Mesenchymal stem cell (in vitro differentiated cells and primary cell): ENCODE data around the gene SYT9.

Source experiments
- DNase-seq: peaks from one replicate; pipeline ENCODE4 v3.0.0-alpha.2; 2013
- H2AFZ ChIP-seq: one replicate; pipeline ENCODE4 v1.6.1; 2013; ENCODE audit warnings: low read depth, mild to moderate bottlenecking, control low read depth, inconsistent platforms, low read length, moderate library complexity
- H2AK5ac ChIP-seq: 2 replicates; pipeline ENCODE4 v1.6.1; 2013; ENCODE audit warnings: low read length, moderate library complexity, mild to moderate bottlenecking, inconsistent platforms; ENCODE audit not compliant: severe bottlenecking
- H2BK120ac ChIP-seq: one replicate; pipeline ENCODE4 v1.6.1; 2013; ENCODE audit warnings: low read depth, mild to moderate bottlenecking, inconsistent platforms, low read length, moderate library complexity
- H2BK12ac ChIP-seq, 2 experiments: one replicate each; pipeline ENCODE4 v1.6.1; 2013; ENCODE audit warnings: inconsistent platforms in 2 of 2, low read length in 2 of 2, mild to moderate bottlenecking in 2 of 2, moderate library complexity in 2 of 2, control low read depth in 1 of 2
- H2BK15ac ChIP-seq: one replicate; pipeline ENCODE4 v1.6.1; 2013; ENCODE audit warnings: mild to moderate bottlenecking, low read depth, inconsistent platforms; ENCODE audit not compliant: poor library complexity, severe bottlenecking
- H2BK5ac ChIP-seq: 2 replicates; pipeline ENCODE4 v1.6.1; 2013; ENCODE audit warnings: low read depth, mild to moderate bottlenecking, low read length, control low read depth, inconsistent platforms; ENCODE audit not compliant: poor library complexity, severe bottlenecking
- H3K14ac ChIP-seq, 2 experiments: one replicate each; pipeline ENCODE4 v1.6.1; 2013; ENCODE audit warnings: inconsistent platforms in 2 of 2, low read length in 2 of 2, control low read depth in 1 of 2, mild to moderate bottlenecking in 1 of 2, moderate library complexity in 1 of 2
- H3K18ac ChIP-seq, 2 experiments: one replicate each; pipeline ENCODE4 v1.6.1; 2013; ENCODE audit warnings: inconsistent platforms in 2 of 2, low read length in 2 of 2, control low read depth in 1 of 2, low read depth in 1 of 2, mild to moderate bottlenecking in 1 of 2
- H3K23ac ChIP-seq, 2 experiments: one replicate each; pipeline ENCODE4 v1.6.1; 2013; ENCODE audit warnings: inconsistent platforms in 2 of 2, low read length in 2 of 2, mild to moderate bottlenecking in 2 of 2, moderate library complexity in 2 of 2, control low read depth in 1 of 2
- H3K27ac ChIP-seq: 2 replicates; pipeline ENCODE4 v1.5.1; 2013; ENCODE audit warnings: mild to moderate bottlenecking, moderate library complexity, low read length, control low read depth, inconsistent platforms; ENCODE audit not compliant: poor library complexity, severe bottlenecking
- H3K27me3 ChIP-seq, 2 experiments: 2 replicates each; pipeline versions ENCODE4 v1.6.1 to v1.7.0; 2013; ENCODE audit warnings: low read length in 2 of 2, mild to moderate bottlenecking in 2 of 2, moderate library complexity in 2 of 2, control low read depth in 1 of 2, inconsistent platforms in 1 of 2; ENCODE audit not compliant: control insufficient read depth in 1 of 2, insufficient read depth in 1 of 2
- H3K36me3 ChIP-seq, 2 experiments: 2 replicates each; pipeline versions ENCODE4 v1.6.1 to v1.7.0; 2013; ENCODE audit warnings: low read length in 2 of 2, control low read depth in 1 of 2, inconsistent platforms in 1 of 2, low read depth in 1 of 2, mild to moderate bottlenecking in 1 of 2; ENCODE audit not compliant: insufficient read depth in 2 of 2, control insufficient read depth in 1 of 2
- H3K4ac ChIP-seq, 2 experiments: one replicate each; pipeline ENCODE4 v1.6.1; 2013; ENCODE audit warnings: inconsistent platforms in 2 of 2, low read length in 2 of 2, mild to moderate bottlenecking in 2 of 2, moderate library complexity in 2 of 2, control low read depth in 1 of 2, low read depth in 1 of 2
- H3K4me1 ChIP-seq: 2 replicates; pipeline ENCODE4 v1.6.1; 2013; ENCODE audit warnings: low read depth, low read length, control low read depth; ENCODE audit not compliant: control insufficient read depth, insufficient read depth
- H3K4me2 ChIP-seq: 2 replicates; pipeline ENCODE4 v1.6.1; 2013; ENCODE audit warnings: low read length, mild to moderate bottlenecking, inconsistent platforms; ENCODE audit not compliant: poor library complexity, severe bottlenecking
- H3K4me3 ChIP-seq, 2 experiments: 2 replicates each; pipeline versions ENCODE4 v1.5.1 to v1.7.0; 2013; ENCODE audit warnings: low read length in 2 of 2, mild to moderate bottlenecking in 2 of 2, control low read depth in 1 of 2, low read depth in 1 of 2; ENCODE audit not compliant: insufficient read depth in 1 of 2
- H3K79me1 ChIP-seq: replicated peaks from 2 replicates; pipeline ENCODE4 v1.6.1; 2013; ENCODE audit warnings: mild to moderate bottlenecking, control low read depth, low read length, inconsistent platforms; ENCODE audit not compliant: poor library complexity, severe bottlenecking
- H3K9ac ChIP-seq: 2 replicates; pipeline ENCODE4 v1.7.0; 2013; ENCODE audit warnings: mild to moderate bottlenecking, low read length, moderate library complexity
- H3K9me3 ChIP-seq: 2 replicates; pipeline ENCODE4 v1.7.0; 2013; ENCODE audit warnings: mild to moderate bottlenecking, low read length; ENCODE audit not compliant: control insufficient read depth
- H4K8ac ChIP-seq: one replicate; pipeline ENCODE4 v1.6.1; 2013; ENCODE audit warnings: inconsistent platforms, mild to moderate bottlenecking, low read length, moderate library complexity
- H4K91ac ChIP-seq: one replicate; pipeline ENCODE4 v1.6.1; 2013; ENCODE audit warnings: mild to moderate bottlenecking, low read length, inconsistent platforms
- WGBS: methylation state at CpG from one replicate; pipeline ENCODE4 v1.1.7; 2013; ENCODE audit warnings: mixed read lengths; 5-methylcytosine and 5-hydroxymethylcytosine counted together

SYT9 gene

DNA sequence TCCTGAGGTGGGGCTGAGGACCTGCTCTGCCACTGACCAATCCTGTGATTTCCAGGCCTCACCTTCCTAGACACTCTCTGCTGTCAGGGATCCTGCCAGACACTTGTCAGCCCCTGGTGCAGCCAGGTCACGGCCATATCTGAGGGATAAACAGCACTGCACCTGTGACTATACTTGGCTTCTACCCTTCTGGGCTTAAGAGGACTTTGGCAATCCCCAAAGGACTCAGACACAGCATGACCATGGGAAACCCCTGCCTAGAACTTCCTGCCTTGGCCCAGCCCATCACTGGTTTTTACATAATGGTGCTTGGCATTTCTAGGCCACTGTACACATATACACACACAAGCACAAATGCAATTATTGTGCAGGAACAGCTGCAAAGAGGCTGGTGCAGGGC lies 222.0 kb downstream of the SYT9 start:
- Histone ChIP-seq H3K23ac (no peak overlapping the region), H2BK15ac (no peak overlapping the region), H3K36me3 (no peaks in the 10 kb centered on the region), H2AFZ (no peak overlapping the region), H4K91ac (no peak overlapping the region), H3K9me3 (no peaks in the 10 kb centered on the region), H3K4me2 (no peak overlapping the region), H2BK120ac (no peak overlapping the region), H4K8ac (no peak overlapping the region), H3K18ac (no peak overlapping the region), H3K27me3 (no peaks in the 10 kb centered on the region), H2BK12ac (no peak overlapping the region), H3K4me3 (no peak overlapping the region), H2BK5ac (no peak overlapping the region), H3K4me1 (no peaks in the 10 kb centered on the region), H3K14ac (no peak overlapping the region), H3K27ac (no peak overlapping the region), H3K79me1 (no peaks in the 10 kb centered on the region), H2AK5ac (no peak overlapping the region), H3K9ac (no peak overlapping the region), H3K4ac (no peak overlapping the region)
- WGBS, result 19% methylated on average over 1 of the region's 1 CpG
- DNase-seq, result no peak

DNA sequence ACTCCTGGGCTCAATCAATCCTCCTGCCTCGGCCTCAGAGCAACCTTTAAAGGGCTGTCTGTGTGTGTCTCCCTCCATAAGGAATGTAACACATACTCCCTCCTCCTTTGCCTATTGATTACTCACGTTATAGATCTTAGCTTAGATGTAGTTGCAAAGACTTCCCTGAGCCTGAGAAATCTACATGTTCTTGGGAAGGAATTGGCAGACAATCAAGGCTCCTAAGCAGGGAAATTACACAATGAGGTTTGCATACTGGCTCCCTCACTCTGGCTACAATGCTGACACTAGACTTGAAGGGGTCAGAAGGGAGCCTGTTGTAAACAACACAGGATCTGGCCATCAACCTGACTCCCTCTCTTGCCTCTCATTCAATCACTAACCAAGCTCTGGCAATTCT lies 228.4 kb downstream of the SYT9 start:
- no peak overlapping the region for H3K4me2 ChIP-seq
- no peaks in the 10 kb centered on the region for H3K9me3 ChIP-seq
- no peak overlapping the region for H3K4me3 ChIP-seq
- no peak overlapping the region for H2AK5ac ChIP-seq
- no peak overlapping the region for H3K23ac ChIP-seq
- H3K18ac ChIP-seq, result no peak overlapping the region
- H2BK120ac ChIP-seq, result no peak overlapping the region
- H3K4ac ChIP-seq, result no peak overlapping the region
- H2BK12ac ChIP-seq, result no peak overlapping the region
- 34% methylated on average over 2 of the region's 2 CpGs for WGBS
- no peak overlapping the region for H3K14ac ChIP-seq
- H3K79me1 ChIP-seq, result no peaks in the 10 kb centered on the region
- no peak overlapping the region for H2BK5ac ChIP-seq
- no peaks in the 10 kb centered on the region for H3K36me3 ChIP-seq
- no peak overlapping the region for H2BK15ac ChIP-seq
- H4K91ac ChIP-seq, result no peak overlapping the region
- DNase-seq, result no peak
- H3K27ac ChIP-seq, result no peak overlapping the region
- no peaks in the 10 kb centered on the region for H3K27me3 ChIP-seq
- no peaks in the 10 kb centered on the region for H3K4me1 ChIP-seq
- H4K8ac ChIP-seq, result no peak overlapping the region
- H2AFZ ChIP-seq, result no peak overlapping the region
- H3K9ac ChIP-seq, result no peak overlapping the region

DNA sequence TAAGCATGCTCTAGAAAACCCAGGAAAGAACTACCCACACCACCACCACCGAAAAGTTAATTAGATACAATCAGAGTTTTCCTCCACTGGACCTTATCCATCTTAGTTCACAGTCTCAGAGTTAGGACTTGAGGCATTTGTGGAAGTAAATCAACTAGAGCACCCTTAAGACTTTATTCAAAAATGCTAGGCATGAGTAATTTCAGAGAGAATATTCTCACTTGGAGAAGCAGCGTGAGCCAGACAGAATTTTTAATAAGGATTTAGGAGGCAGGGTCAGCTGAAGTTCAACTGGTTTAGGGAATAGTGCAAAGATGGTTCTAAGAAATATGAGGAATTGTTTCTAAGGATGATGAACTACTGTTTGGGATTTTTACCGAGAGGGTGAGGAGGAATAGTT lies 232.4 kb downstream of the SYT9 start:
- Histone ChIP-seq H2AK5ac (no peak overlapping the region), H2BK15ac (no peak overlapping the region), H4K8ac (no peak overlapping the region), H2BK120ac (no peak overlapping the region), H3K14ac (no peak overlapping the region), H3K4me2 (no peak overlapping the region), H3K18ac (no peak overlapping the region), H3K23ac (no peak overlapping the region), H2AFZ (no peak overlapping the region), H4K91ac (no peak overlapping the region), H3K27ac (no peak overlapping the region), H3K9ac (no peak overlapping the region), H3K9me3 (no peaks in the 10 kb centered on the region), H3K4me3 (no peak overlapping the region), H3K4me1 (no peaks in the 10 kb centered on the region), H3K36me3 (peaks cover 0 to 13% of the 10 kb centered on the region in 2 experiments), H2BK12ac (no peak overlapping the region), H3K27me3 (no peaks in the 10 kb centered on the region), H3K79me1 (no peaks in the 10 kb centered on the region), H3K4ac (no peak overlapping the region), H2BK5ac (no peak overlapping the region)
- 90% methylated on average over 2 of the region's 3 CpGs for WGBS
- DNase-seq, result no peak

DNA sequence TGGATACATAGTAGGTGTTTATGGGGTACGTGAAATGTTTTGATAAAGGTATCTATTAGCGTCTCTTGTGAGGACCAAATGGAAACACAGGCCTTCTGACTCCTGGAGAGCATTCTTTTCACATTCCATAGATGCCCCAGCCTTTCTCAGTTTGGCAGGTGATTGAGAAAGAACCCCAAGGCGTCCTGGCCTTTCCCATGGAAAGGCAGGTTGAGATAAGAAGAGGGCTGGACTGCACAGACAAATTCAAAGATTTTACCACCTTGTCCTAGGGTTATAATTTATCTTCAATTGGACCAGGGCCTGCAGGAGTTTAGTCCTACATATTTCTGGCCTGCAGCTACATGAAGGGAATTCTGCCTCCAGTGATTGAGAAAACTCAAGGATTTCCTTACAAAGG lies 232.9 kb downstream of the SYT9 start:
- Histone ChIP-seq H2BK120ac (no peak overlapping the region), H3K18ac (no peak overlapping the region), H3K4ac (no peak overlapping the region), H2AFZ (no peak overlapping the region), H3K4me1 (no peaks in the 10 kb centered on the region), H4K8ac (no peak overlapping the region), H2BK5ac (no peak overlapping the region), H3K4me2 (no peak overlapping the region), H2BK12ac (no peak overlapping the region), H3K14ac (no peak overlapping the region), H3K79me1 (no peaks in the 10 kb centered on the region), H3K27ac (no peak overlapping the region), H3K9me3 (no peaks in the 10 kb centered on the region), H3K27me3 (no peaks in the 10 kb centered on the region), H2AK5ac (no peak overlapping the region), H3K9ac (peak overlapping the region; percentile 87), H3K36me3 (peaks cover 0 to 16% of the 10 kb centered on the region in 2 experiments), H3K4me3 (peak overlapping the region in 1 of 2 experiments; percentile 88), H3K23ac (no peak overlapping the region), H2BK15ac (no peak overlapping the region), H4K91ac (no peak overlapping the region)
- DNase-seq, result no peak
- WGBS, result 56% methylated on average over 2 of the region's 3 CpGs
